BE2C (cell line): ENCODE data around the gene HSD17B4.
"Not testable (repeated sequence)": the region's sequence is repeated elsewhere in the genome, so short reads cannot be mapped to it uniquely, and the experiment has no call there.

ENCODE experiments used
- DNase-seq: peaks from one replicate; pipeline ENCODE4 v3.0.0-alpha.2; 2020
- H3K27me3 ChIP-seq: fragments of 250-450 bp; sonication (Bioruptor Pico); 2 replicates; pipeline ENCODE4 v1.5.1; 2020; ENCODE audit warnings: mild to moderate bottlenecking
- H3K36me3 ChIP-seq: fragments of 250-450 bp; sonication (Bioruptor Pico); 2 replicates; pipeline ENCODE4 v1.5.1; 2020; ENCODE audit warnings: mild to moderate bottlenecking
- H3K4me1 ChIP-seq: fragments of 250-450 bp; sonication (Bioruptor Pico); 2 replicates; pipeline ENCODE4 v1.5.1; 2020
- H3K4me3 ChIP-seq: 2 replicates; pipeline ENCODE4 v1.5.1; 2011; ENCODE audit warnings: low read depth, low read length
- H3K9me3 ChIP-seq: fragments of 250-450 bp; sonication (Bioruptor Pico); 2 replicates; pipeline ENCODE4 v1.5.1; 2020
- TF ChIP-seq, protein P1 (sequence below): IDR thresholded peaks from 2 replicates; pipeline ENCODE4 v1.5.1; 2012; ENCODE audit warnings: mild to moderate bottlenecking, low read depth, low read length

Gene HSD17B4

DNA sequence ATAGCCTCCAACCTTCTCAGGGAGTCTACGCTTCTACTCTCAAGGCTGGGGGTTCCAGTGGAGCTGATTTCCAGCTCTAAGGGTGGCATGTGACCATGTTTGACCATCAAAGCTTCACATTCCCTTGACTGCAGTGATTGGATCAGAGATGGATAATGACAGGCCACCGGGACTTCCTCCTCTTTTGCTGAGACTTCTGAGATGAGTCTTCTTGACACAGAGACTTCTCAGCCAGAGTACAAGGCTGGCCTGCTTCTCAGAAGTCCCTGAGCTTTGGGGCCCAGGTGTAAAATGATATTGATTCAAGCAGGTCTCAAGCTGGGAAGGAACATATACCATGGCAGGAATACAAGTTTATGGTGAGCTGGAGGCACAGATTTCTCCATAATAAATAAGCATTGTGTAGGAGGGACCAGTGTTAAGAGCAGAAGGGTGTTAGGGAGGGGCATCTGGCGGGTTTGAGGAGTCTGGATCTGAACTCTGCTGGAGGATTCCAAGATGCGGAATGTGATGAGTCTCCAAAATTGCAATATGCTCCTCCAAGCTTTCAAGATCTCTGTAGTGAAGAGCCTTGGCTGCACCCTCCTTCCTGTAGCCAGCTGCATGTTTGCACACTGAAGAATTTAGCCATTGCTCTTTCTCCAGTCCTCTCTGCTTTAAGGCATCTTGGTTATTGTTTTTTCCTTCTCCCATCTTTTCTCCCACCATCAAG, 41.7 kb upstream of the HSD17B4 start:
- Histone ChIP-seq H3K4me1 (no peaks in the 10 kb centered on the region), H3K4me3 (no peak overlapping the region), H3K27me3 (no peaks in the 10 kb centered on the region), H3K36me3 (no peaks in the 10 kb centered on the region), H3K9me3 (no peaks in the 10 kb centered on the region)
- TF ChIP-seq, protein P1, sequence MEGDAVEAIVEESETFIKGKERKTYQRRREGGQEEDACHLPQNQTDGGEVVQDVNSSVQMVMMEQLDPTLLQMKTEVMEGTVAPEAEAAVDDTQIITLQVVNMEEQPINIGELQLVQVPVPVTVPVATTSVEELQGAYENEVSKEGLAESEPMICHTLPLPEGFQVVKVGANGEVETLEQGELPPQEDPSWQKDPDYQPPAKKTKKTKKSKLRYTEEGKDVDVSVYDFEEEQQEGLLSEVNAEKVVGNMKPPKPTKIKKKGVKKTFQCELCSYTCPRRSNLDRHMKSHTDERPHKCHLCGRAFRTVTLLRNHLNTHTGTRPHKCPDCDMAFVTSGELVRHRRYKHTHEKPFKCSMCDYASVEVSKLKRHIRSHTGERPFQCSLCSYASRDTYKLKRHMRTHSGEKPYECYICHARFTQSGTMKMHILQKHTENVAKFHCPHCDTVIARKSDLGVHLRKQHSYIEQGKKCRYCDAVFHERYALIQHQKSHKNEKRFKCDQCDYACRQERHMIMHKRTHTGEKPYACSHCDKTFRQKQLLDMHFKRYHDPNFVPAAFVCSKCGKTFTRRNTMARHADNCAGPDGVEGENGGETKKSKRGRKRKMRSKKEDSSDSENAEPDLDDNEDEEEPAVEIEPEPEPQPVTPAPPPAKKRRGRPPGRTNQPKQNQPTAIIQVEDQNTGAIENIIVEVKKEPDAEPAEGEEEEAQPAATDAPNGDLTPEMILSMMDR: no peak
- DNase-seq: no peak

GRCh38 chr5:119411361-119412278, 40.7 kb upstream of the HSD17B4 start:
- DNase-seq: peak; percentile 42
- TF ChIP-seq, protein P1: peak; percentile 92
- peak overlapping the region; percentile 52 for H3K4me3 ChIP-seq

DNA sequence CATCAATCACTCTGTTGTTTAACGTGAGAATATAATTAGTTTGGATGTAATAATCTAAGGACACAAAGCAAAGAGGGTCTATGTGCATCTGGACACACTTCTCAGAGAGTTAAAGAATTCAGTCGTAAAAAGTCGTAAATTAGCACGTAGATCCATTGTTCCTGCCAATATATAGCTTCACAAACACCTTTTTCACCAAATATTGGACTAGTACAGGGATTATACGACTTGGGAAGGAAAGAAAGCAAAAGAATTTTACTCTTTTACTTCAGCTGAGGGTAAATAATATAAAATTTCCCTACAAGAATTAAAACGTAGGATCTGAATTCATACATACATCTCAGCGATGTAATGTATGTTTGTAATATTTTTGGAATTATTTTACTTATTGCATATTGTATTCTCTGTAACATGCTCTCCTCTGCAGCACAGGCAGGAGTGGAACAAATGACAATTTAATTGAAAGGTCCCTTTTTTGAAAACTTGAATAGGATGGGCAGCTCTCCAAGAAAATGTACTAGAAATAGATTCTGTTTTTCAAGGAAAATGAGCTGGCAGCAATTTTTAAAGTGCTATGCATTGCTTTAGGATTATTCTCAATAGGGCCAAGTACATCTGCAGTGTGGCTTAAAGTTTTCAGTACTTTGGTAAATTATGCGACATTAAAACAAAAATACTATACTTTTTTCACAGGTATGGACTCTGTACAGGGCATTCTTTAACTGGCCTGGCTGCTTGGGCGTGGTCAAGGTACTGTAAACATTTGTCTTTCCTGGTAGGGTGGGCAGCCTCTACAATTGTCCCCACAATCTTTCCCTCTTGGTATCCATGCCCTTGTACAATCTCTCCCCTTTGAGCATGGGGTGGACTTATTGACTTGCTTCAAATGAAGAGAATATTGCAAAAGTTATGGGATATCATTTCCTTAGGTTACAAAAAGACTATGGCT, 39.7 kb upstream of the HSD17B4 start:
- no peaks in the 10 kb centered on the region for H3K27me3 ChIP-seq
- TF ChIP-seq, protein P1: no peak
- no peak for DNase-seq
- H3K9me3 ChIP-seq: no peaks in the 10 kb centered on the region
- H3K4me3 ChIP-seq: peak overlapping the region; percentile 52
- no peaks in the 10 kb centered on the region for H3K36me3 ChIP-seq
- no peaks in the 10 kb centered on the region for H3K4me1 ChIP-seq

More at GRCh38 chr5:119411361-119412278, 40.7 kb upstream of the HSD17B4 start:
- H3K36me3 ChIP-seq: no peaks in the 10 kb centered on the region
- no peaks in the 10 kb centered on the region for H3K9me3 ChIP-seq
- no peaks in the 10 kb centered on the region for H3K4me1 ChIP-seq
- H3K27me3 ChIP-seq: no peaks in the 10 kb centered on the region

- H3K27me3 ChIP-seq, H3K36me3 ChIP-seq, H3K4me1 ChIP-seq, H3K4me3 ChIP-seq, DNase-seq, H3K9me3 ChIP-seq: not testable (repeated sequence)
These were observed 38.1 kb upstream of the HSD17B4 start for GRCh38 chr5:119414124-119414734.

GRCh38 chr5:119417891-119418605, 34.2 kb upstream of the HSD17B4 start:
- H3K27me3 ChIP-seq: no peaks in the 10 kb centered on the region
- no peak overlapping the region for H3K4me3 ChIP-seq
- no peak for DNase-seq
- no peaks in the 10 kb centered on the region for H3K36me3 ChIP-seq
- TF ChIP-seq, protein P1: no peak
- H3K9me3 ChIP-seq: no peaks in the 10 kb centered on the region
- H3K4me1 ChIP-seq: no peaks in the 10 kb centered on the region
